ENCODE measurements around the gene MUS81. TPM values are rescaled to one million over a fixed set of nuclear protein-coding genes. Genes with fewer than 3 reads are reported as not detected.

Gene MUS81
- total and polyA plus RNA-seq, 9 donors, result 15.9 to 87.0 (median 55.7) TPM

DNA sequence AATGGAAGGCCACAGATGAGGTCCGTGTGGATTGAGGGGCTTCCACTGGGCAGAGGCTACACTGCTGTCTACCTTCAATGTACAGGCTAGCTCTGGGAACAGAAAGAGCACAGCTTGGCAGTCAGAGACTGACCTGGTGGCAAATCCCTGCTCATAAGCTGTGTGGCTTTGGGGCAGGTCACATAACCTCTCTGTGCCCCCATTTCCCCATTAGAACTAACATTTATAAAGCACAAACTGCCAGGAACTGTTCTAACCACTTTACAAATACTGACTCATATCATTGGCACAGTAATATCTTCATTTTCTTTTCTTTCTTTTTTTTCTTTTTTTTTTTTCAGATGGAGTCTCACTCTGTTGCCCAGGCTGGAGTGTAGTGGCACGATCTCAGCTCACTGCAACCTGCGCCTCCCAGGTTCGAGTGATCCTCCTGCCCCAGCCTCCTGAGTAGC is 36.8 kb downstream of the MUS81 start:
- H3K27ac ChIP-seq, result no peak overlapping the region
- H3K4me1 ChIP-seq (ENCODE audit: insufficient read depth), result peaks cover 12% of the 10 kb centered on the region
- H3K9me3 ChIP-seq, result no peaks in the 10 kb centered on the region
- 84 to 88% (median 88%) methylated on average over 4 of the region's 4 CpGs for WGBS, 3 donors
- TF ChIP-seq EP300 (IDR thresholded peaks at IDR 0.05) (no peak), POLR2A (IDR thresholded peaks at IDR 0.05) (no peak)
- TF ChIP-seq, protein P1, sequence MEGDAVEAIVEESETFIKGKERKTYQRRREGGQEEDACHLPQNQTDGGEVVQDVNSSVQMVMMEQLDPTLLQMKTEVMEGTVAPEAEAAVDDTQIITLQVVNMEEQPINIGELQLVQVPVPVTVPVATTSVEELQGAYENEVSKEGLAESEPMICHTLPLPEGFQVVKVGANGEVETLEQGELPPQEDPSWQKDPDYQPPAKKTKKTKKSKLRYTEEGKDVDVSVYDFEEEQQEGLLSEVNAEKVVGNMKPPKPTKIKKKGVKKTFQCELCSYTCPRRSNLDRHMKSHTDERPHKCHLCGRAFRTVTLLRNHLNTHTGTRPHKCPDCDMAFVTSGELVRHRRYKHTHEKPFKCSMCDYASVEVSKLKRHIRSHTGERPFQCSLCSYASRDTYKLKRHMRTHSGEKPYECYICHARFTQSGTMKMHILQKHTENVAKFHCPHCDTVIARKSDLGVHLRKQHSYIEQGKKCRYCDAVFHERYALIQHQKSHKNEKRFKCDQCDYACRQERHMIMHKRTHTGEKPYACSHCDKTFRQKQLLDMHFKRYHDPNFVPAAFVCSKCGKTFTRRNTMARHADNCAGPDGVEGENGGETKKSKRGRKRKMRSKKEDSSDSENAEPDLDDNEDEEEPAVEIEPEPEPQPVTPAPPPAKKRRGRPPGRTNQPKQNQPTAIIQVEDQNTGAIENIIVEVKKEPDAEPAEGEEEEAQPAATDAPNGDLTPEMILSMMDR (IDR thresholded peaks at IDR 0.05), result no peak
- H3K27me3 ChIP-seq, result peaks cover 4% of the 10 kb centered on the region
- no peak overlapping the region for H3K4me3 ChIP-seq
- DNase-seq, result no peak
- intact Hi-C loops (cut with DNase I), result no loop called here
- no peaks in the 10 kb centered on the region for H3K36me3 ChIP-seq

DNA sequence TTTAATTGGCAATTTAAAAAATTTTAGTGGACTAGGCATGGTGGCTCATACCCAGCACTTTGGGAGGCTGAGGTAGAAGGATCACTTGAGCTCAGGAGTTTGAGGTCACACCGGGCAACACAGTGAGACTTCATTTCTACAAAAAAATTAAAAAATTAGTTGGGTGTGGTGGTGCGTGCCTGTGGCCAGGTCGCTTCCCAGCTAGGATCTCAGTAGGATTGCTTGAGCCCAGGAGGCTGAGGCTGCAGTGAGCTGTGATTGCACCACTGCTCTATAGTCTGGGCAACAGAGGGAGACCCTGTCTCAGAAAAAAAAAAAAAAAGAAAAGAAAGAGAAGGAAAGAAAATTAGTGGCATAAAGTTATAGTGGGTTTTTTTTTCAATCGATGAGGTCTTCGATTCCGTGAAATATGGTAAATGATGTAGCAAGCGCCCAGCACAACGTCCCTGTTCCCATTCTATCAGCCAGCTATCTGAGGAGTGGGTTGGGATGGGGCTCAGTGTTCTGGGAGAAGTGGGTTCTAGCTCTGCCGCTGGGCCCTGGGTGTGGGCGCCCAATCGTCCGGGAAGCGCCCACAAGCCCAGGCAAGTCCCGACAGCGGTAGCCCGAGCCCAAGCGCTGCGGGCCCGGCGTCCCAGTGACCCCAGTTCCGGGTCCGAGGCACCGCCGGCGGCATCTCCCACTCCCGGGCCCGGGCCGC is 38.6 kb downstream of the MUS81 start:
- intact Hi-C loops (cut with DNase I), result no loop called here
- Histone ChIP-seq H3K36me3 (no peaks in the 10 kb centered on the region), H3K27me3 (peaks cover 4% of the 10 kb centered on the region), H3K27ac (no peak overlapping the region), H3K4me3 (peak overlapping the region; percentile 31), H3K9me3 (no peaks in the 10 kb centered on the region), H3K4me1 (ENCODE audit: insufficient read depth) (peaks cover 2% of the 10 kb centered on the region)
- DNase-seq, result no peak
- TF ChIP-seq POLR2A (IDR thresholded peaks at IDR 0.05), result no peak
- TF ChIP-seq EP300 (IDR thresholded peaks at IDR 0.05), result no peak
- TF ChIP-seq, protein P1 (IDR thresholded peaks at IDR 0.05), result no peak
- WGBS, 3 donors, result 21 to 26% (median 25%) methylated on average over 26 to 28 of the region's 28 CpGs

DNA sequence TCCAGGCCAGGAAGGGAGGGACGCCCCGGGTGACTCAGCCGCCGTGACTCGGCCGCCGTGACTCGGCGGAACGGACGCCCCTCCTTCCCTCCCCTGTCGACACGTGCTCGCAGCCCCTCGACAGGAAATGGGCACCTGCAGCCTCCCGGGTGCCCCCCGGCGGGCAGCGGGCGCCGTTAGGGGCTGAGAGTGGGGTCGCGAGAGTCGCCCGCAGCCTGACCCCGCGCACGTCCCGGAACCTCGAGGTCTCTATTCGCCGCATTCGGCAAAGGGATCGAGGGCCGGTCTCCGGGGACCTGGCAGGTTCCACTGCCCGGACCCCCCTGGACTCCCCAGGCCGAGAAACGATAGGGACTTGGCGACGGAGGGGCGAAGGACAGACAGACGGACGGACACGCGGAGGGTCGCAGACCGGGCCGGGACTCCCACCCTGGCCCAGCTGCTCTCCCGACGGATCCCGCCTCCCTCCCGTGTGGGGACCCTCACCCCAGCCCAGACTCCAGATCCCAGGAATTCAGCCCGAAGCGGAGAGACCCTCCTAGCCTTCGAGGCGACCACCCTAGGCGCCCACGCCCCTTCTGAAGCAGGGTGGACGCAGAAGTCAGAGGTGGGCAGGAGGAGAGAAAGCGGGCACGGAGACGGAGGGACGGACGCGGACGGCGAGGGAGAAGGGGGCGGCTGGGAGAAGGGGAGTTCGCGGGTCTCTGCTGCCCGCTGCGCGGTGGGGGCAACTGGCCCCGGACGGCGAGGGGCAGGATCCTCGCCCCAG is 39.3 kb downstream of the MUS81 start:
- H3K36me3 ChIP-seq, result no peaks in the 10 kb centered on the region
- no peaks in the 10 kb centered on the region for H3K9me3 ChIP-seq
- TF ChIP-seq EP300 (IDR thresholded peaks at IDR 0.05) (no peak), POLR2A (IDR thresholded peaks at IDR 0.05) (no peak)
- TF ChIP-seq, protein P1 (IDR thresholded peaks at IDR 0.05), result no peak
- peaks cover 2% of the 10 kb centered on the region for H3K4me1 ChIP-seq (ENCODE audit: insufficient read depth)
- H3K27ac ChIP-seq, result no peak overlapping the region
- intact Hi-C loops (cut with DNase I), result no loop called here
- peaks cover 4% of the 10 kb centered on the region for H3K27me3 ChIP-seq
- DNase-seq, result peak in 3 of 5 donors; percentile 26 to 64 (median 60)
- H3K4me3 ChIP-seq, result peak overlapping the region; percentile 31
- WGBS, 3 donors, result 1 to 3% (median 1%) methylated on average over 64 to 77 of the region's 78 CpGs

DNA sequence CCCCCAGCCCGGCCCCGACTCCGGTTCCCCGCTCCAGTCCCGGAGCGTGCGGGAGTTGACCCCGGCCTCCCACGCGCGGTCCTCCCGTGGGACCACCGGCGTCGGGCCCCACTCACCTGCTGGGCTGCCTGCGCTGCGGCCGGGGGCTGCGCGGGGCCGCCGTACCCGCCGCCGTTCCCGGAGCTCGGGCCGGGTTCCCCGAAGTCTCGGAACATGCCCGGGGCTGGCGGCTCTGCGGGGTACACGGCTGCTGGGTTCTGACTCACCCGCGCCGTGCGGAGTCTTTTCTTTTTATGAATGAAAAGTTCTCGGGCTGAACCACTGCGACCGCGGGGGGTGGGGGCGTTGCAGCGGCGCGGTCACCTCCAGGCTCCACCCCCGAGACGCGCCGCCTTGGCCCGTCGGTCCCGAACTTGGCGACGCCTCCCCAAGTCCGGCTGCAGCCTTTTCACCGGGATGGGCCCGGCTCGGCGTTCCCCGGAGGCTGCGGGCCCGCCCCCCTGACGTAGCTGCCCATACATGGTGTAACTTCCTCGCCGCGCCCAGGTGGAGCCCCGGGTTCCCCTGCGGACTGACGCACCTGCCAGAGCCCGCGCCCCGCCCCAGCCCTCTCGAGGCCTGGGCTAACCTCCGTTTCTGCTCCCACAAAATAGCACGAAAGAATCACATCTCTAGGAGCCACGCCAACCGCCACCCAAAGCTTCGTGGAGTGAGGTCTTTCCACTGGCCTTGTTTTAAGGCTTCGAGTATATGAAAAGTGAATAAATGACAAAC is 40.1 kb downstream of the MUS81 start, which contains the start of gene FOSL1:
TSS of gene FOSL1 (minus strand) at position 264 of the 774 bp plus-strand sequence. CDS start at position 215, 49 bp downstream.
- intact Hi-C loops (cut with DNase I), result no loop called here
- H3K9me3 ChIP-seq, result no peaks in the 10 kb centered on the region
- DNase-seq, result peak; percentile 65 to 80 (median 73)
- H3K36me3 ChIP-seq, result no peaks in the 10 kb centered on the region
- H3K27ac ChIP-seq, result no peak within 1 kb of the TSS
- H3K27me3 ChIP-seq, result peaks cover 4% of the 10 kb centered on the region
- peaks cover 2% of the 10 kb centered on the region for H3K4me1 ChIP-seq (ENCODE audit: insufficient read depth)
- WGBS, 3 donors, result 1 to 3% (median 3%) methylated on average over 48 to 80 of the region's 80 CpGs
- TF ChIP-seq, protein P1 (IDR thresholded peaks at IDR 0.05), result no peak
- TF ChIP-seq EP300 (IDR thresholded peaks at IDR 0.05) (no peak), POLR2A (IDR thresholded peaks at IDR 0.05) (no peak)
- peak within 1 kb of the TSS; percentile 31 for H3K4me3 ChIP-seq

Data from ovary (tissue), 9 donors.